ENCODE results near the gene MPC1. TPM values are rescaled to one million over a fixed set of nuclear protein-coding genes. Genes with fewer than 3 reads are reported as not detected.

MPC1 gene
- total RNA-seq, 1 donor from 2014 or later = 40.9 TPM

- Mint-ChIP-seq H3K4me3 (no peak overlapping the region), H3K27ac (no peak overlapping the region), H3K9me3 (no peaks in the 10 kb centered on the region), H3K27me3 (no peaks in the 10 kb centered on the region), H3K36me3 (peaks cover 3% of the 10 kb centered on the region), H3K4me1 (ENCODE audit: unreplicated experiment) (peaks cover 5% of the 10 kb centered on the region)
- TF ChIP-seq CTCF (conservative IDR thresholded peaks at IDR 0.05) = no peak
- DNase-seq (ENCODE audit: extremely low spot score, unreplicated experiment) = no peak
Measured at GRCh38 chr6:166422201-166422940, 39.6 kb upstream of the MPC1 start.

GRCh38 chr6:166420351-166420750 is 37.6 kb upstream of the MPC1 start:
- peak; percentile 31 for TF ChIP-seq CTCF (conservative IDR thresholded peaks at IDR 0.05)
- DNase-seq (ENCODE audit: extremely low spot score, unreplicated experiment) = no peak
- Mint-ChIP-seq H3K4me3 (no peak overlapping the region), H3K9me3 (peaks cover 6% of the 10 kb centered on the region), H3K36me3 (peaks cover 11% of the 10 kb centered on the region), H3K4me1 (ENCODE audit: unreplicated experiment) (peaks cover 5% of the 10 kb centered on the region), H3K27ac (no peak overlapping the region), H3K27me3 (no peaks in the 10 kb centered on the region)

- no peak for DNase-seq (ENCODE audit: extremely low spot score, unreplicated experiment)
- TF ChIP-seq CTCF (conservative IDR thresholded peaks at IDR 0.05) = no peak
- Mint-ChIP-seq H3K27me3 (no peaks in the 10 kb centered on the region), H3K27ac (no peak overlapping the region), H3K36me3 (peaks cover 11% of the 10 kb centered on the region), H3K4me3 (no peak overlapping the region), H3K9me3 (peaks cover 6% of the 10 kb centered on the region), H3K4me1 (ENCODE audit: unreplicated experiment) (peaks cover 5% of the 10 kb centered on the region)
Measured at GRCh38 chr6:166419717-166420116, 37.0 kb upstream of the MPC1 start.

GRCh38 chr6:166419286-166419685 is 36.5 kb upstream of the MPC1 start:
- Mint-ChIP-seq H3K27ac (no peak overlapping the region), H3K4me3 (no peak overlapping the region), H3K36me3 (peaks cover 14% of the 10 kb centered on the region), H3K27me3 (no peaks in the 10 kb centered on the region), H3K4me1 (ENCODE audit: unreplicated experiment) (peaks cover 5% of the 10 kb centered on the region), H3K9me3 (peaks cover 6% of the 10 kb centered on the region)
- TF ChIP-seq CTCF (conservative IDR thresholded peaks at IDR 0.05) = no peak
- DNase-seq (ENCODE audit: extremely low spot score, unreplicated experiment) = no peak

- no peak for DNase-seq (ENCODE audit: extremely low spot score, unreplicated experiment)
- no peak overlapping the region for H3K27ac Mint-ChIP-seq
- H3K27me3 Mint-ChIP-seq = no peaks in the 10 kb centered on the region
- H3K36me3 Mint-ChIP-seq = peaks cover 15% of the 10 kb centered on the region
- H3K4me1 Mint-ChIP-seq (ENCODE audit: unreplicated experiment) = peaks cover 5% of the 10 kb centered on the region
- no peak for TF ChIP-seq CTCF (conservative IDR thresholded peaks at IDR 0.05)
- H3K9me3 Mint-ChIP-seq = peaks cover 6% of the 10 kb centered on the region
- H3K4me3 Mint-ChIP-seq = no peak overlapping the region
Measured at GRCh38 chr6:166418691-166419143, 36.0 kb upstream of the MPC1 start.

All from type B pancreatic cell (in vitro differentiated cells).